Endodermal cell (in vitro differentiated cells): ENCODE results near the gene SCN8A. TPM values are rescaled to one million over a fixed set of nuclear protein-coding genes. Genes with fewer than 3 reads are reported as not detected.

ENCODE experiments used
- DNase-seq: peaks from one replicate; pipeline ENCODE4 v3.0.0-alpha.2; 2017
- H3K27ac ChIP-seq: 2 replicates; pipeline ENCODE4 v1.5.1; 2013; ENCODE audit warnings: mild to moderate bottlenecking, low read depth, low read length, moderate library complexity
- H3K27me3 ChIP-seq: 2 replicates; pipeline ENCODE4 v1.6.1; 2013; ENCODE audit warnings: mild to moderate bottlenecking, low read length, moderate library complexity; ENCODE audit not compliant: insufficient read depth, control insufficient read depth, poor library complexity, severe bottlenecking
- H3K36me3 ChIP-seq: 2 replicates; pipeline ENCODE4 v1.7.0; 2013; ENCODE audit warnings: mild to moderate bottlenecking, low read length, moderate library complexity; ENCODE audit not compliant: control insufficient read depth, insufficient read depth
- H3K4me1 ChIP-seq: one replicate; pipeline ENCODE4 v1.7.0; 2013; ENCODE audit warnings: low read length; ENCODE audit not compliant: control insufficient read depth, insufficient read depth
- H3K4me3 ChIP-seq: 2 replicates; pipeline ENCODE4 v1.5.1; 2013; ENCODE audit warnings: mild to moderate bottlenecking, low read length, moderate library complexity
- H3K9ac ChIP-seq: 2 replicates; pipeline ENCODE4 v1.6.1; 2013; ENCODE audit warnings: mild to moderate bottlenecking, low read length, moderate library complexity; ENCODE audit not compliant: poor library complexity, severe bottlenecking; ENCODE audit errors: extremely low read depth
- H3K9me3 ChIP-seq: 2 replicates; pipeline ENCODE4 v1.6.1; 2013; ENCODE audit warnings: mild to moderate bottlenecking, low read length, moderate library complexity; ENCODE audit not compliant: control insufficient read depth
- H3K27ac Mint-ChIP-seq: 2 replicates; pipeline ENCODE4 v1.8.0; 2020; ENCODE audit warnings: mixed read lengths
- H3K27me3 Mint-ChIP-seq: 2 replicates; pipeline ENCODE4 v1.8.0; 2021; ENCODE audit warnings: mild to moderate bottlenecking, mixed read lengths; ENCODE audit not compliant: insufficient read depth
- H3K36me3 Mint-ChIP-seq: 2 replicates; pipeline ENCODE4 v1.8.0; 2020; ENCODE audit warnings: low read depth, mixed read lengths
- H3K4me1 Mint-ChIP-seq: 2 replicates; pipeline ENCODE4 v1.8.0; 2020; ENCODE audit warnings: mixed read lengths
- H3K4me3 Mint-ChIP-seq: 2 replicates; pipeline ENCODE4 v1.8.0; 2020; ENCODE audit warnings: mild to moderate bottlenecking, moderate library complexity, mixed read lengths
- H3K9me3 Mint-ChIP-seq: 2 replicates; pipeline ENCODE4 v1.8.0; 2020; ENCODE audit warnings: mild to moderate bottlenecking, mixed read lengths
- CTCF ChIP-seq: fragments of 200-600 bp; sonication (generic); conservative IDR thresholded peaks from 2 replicates; pipeline ENCODE4 v1.5.0; 2021; ENCODE audit warnings: antibody characterized with exemption, mild to moderate bottlenecking
- WGBS, 2 experiments: methylation state at CpG; one replicate each; pipeline versions ENCODE4 v1.1.5 to v1.1.7; 2013; ENCODE audit warnings: missing lambda C conversion rate in 2 of 2, mixed read lengths in 1 of 2; ENCODE audit not compliant: insufficient coverage in 1 of 2, insufficient read length in 1 of 2; 5-methylcytosine and 5-hydroxymethylcytosine counted together
- total RNA-seq, 2 donors: library from RNA; stranded (reverse); fragmentation: NEBNext Ultra II Directional in 1 of 2; extraction: Animal tissue kit (Norgen Biotek cat#: 25700) in 1 of 2; gene quantifications; 2 replicates in 1 of 2; 3 replicates in 1 of 2; pipeline ENCODE4 v1.2.1, GENCODE V29; 2021

The SCN8A gene
- total RNA-seq, 2 donors from 2014 or later, result 9.5 to 9.7 TPM

- H3K27me3 Mint-ChIP-seq, result no peaks in the 10 kb centered on the region
Observed at GRCh38 chr12:51689983-51690382, 99.0 kb downstream of the SCN8A start.

GRCh38 chr12:51692016-51692415, 101.0 kb downstream of the SCN8A start:
- TF ChIP-seq CTCF, result no peak
- Histone ChIP-seq H3K27me3 (no peaks in the 10 kb centered on the region), H3K4me1 (no peaks in the 10 kb centered on the region), H3K4me3 (no peak overlapping the region), H3K9ac (no peak overlapping the region), H3K36me3 (no peaks in the 10 kb centered on the region), H3K27ac (no peak overlapping the region), H3K9me3 (no peaks in the 10 kb centered on the region)
- no peak overlapping the region for H3K4me3 Mint-ChIP-seq
- H3K4me1 Mint-ChIP-seq, result no peaks in the 10 kb centered on the region
- 83 to 84% methylated on average over 1 to 2 of the region's 2 CpGs for WGBS, 2 experiments
- H3K27me3 Mint-ChIP-seq, result no peaks in the 10 kb centered on the region
- H3K27ac Mint-ChIP-seq, result no peak overlapping the region
- H3K36me3 Mint-ChIP-seq, result no peaks in the 10 kb centered on the region
- DNase-seq, result no peak
- H3K9me3 Mint-ChIP-seq, result no peaks in the 10 kb centered on the region

More at GRCh38 chr12:51689983-51690382, 99.0 kb downstream of the SCN8A start:
- H3K36me3 Mint-ChIP-seq, result no peaks in the 10 kb centered on the region
- H3K27ac ChIP-seq, result no peak overlapping the region
- no peak for DNase-seq
- H3K27ac Mint-ChIP-seq, result no peak overlapping the region
- H3K4me3 Mint-ChIP-seq, result no peak overlapping the region
- H3K4me1 ChIP-seq, result no peaks in the 10 kb centered on the region
- no peak overlapping the region for H3K9ac ChIP-seq
- H3K4me1 Mint-ChIP-seq, result no peaks in the 10 kb centered on the region
- no peaks in the 10 kb centered on the region for H3K36me3 ChIP-seq
- TF ChIP-seq CTCF, result no peak
- no peaks in the 10 kb centered on the region for H3K27me3 ChIP-seq
- 89 to 96% methylated on average over 2 to 4 of the region's 4 CpGs for WGBS, 2 experiments
- H3K9me3 ChIP-seq, result no peaks in the 10 kb centered on the region
- no peak overlapping the region for H3K4me3 ChIP-seq
- no peaks in the 10 kb centered on the region for H3K9me3 Mint-ChIP-seq

GRCh38 chr12:51693569-51693968, 102.5 kb downstream of the SCN8A start:
- Mint-ChIP-seq H3K36me3 (no peaks in the 10 kb centered on the region), H3K4me1 (no peaks in the 10 kb centered on the region), H3K27me3 (no peaks in the 10 kb centered on the region), H3K4me3 (no peak overlapping the region), H3K9me3 (no peaks in the 10 kb centered on the region), H3K27ac (no peak overlapping the region)
- TF ChIP-seq CTCF, result no peak
- no peaks in the 10 kb centered on the region for H3K27me3 ChIP-seq
- H3K4me1 ChIP-seq, result no peaks in the 10 kb centered on the region
- H3K4me3 ChIP-seq, result no peak overlapping the region
- no peak overlapping the region for H3K27ac ChIP-seq
- H3K9me3 ChIP-seq, result no peaks in the 10 kb centered on the region
- 86 to 95% methylated on average over 1 to 3 of the region's 4 CpGs for WGBS, 2 experiments
- no peak overlapping the region for H3K9ac ChIP-seq
- DNase-seq, result no peak
- H3K36me3 ChIP-seq, result no peaks in the 10 kb centered on the region
